Right ventricle myocardium superior (tissue), 1 donor: ENCODE data around the gene SPRING1. TPM values are rescaled to one million over a fixed set of nuclear protein-coding genes. Genes with fewer than 3 reads are reported as not detected.

Experiments
- ATAC-seq: fragments of 200-7000 bp; cut with Tn5 transposase; one replicate; pipeline ENCODE4 v1.9.1; 2020; ENCODE audit warnings: mild to moderate bottlenecking; ENCODE audit not compliant: poor library complexity
- DNase-seq: peaks from one replicate; pipeline ENCODE4 v3.0.0-alpha.2; 2020
- intact Hi-C: fragments of 100-400 bp; cut with DNase I; formaldehyde crosslinking; loops from one replicate; pipeline ENCODE4 v1.11.2; 2022
- total RNA-seq: library from RNA; stranded (reverse); fragmentation: NEBNext Ultra II Directional; extraction: Animal tissue kit (Norgen Biotek cat#: 25700); gene quantifications from one replicate; pipeline ENCODE4 v1.2.1, GENCODE V29; 2021
- donor health status: DM: no; HTN: yes; CAD: no; lungs with severe emphysema.

The SPRING1 gene
- total RNA-seq, 1 donor from 2014 or later: 8.0 TPM

GRCh38 chr12:116717466-116718437 is 20.1 kb downstream of the SPRING1 start:
- DNase-seq (peak; percentile 83), ATAC-seq (peak; percentile 80)
- intact Hi-C loops: no loop called here

GRCh38 chr12:116714175-116714574 is 23.7 kb downstream of the SPRING1 start:
- no peak for DNase-seq
- intact Hi-C loops: no loop called here
- ATAC-seq: no peak

- no peak for DNase-seq
- no peak for ATAC-seq
- intact Hi-C loops: no loop called here
Measured at GRCh38 chr12:116713527-116713926, 24.3 kb downstream of the SPRING1 start.

GRCh38 chr12:116712458-116713303 is 25.2 kb downstream of the SPRING1 start:
- ATAC-seq (no peak), DNase-seq (no peak)
- intact Hi-C loops: no loop called here

- ATAC-seq: no peak
- intact Hi-C loops: no loop called here
Measured at GRCh38 chr12:116710370-116711150, 27.3 kb downstream of the SPRING1 start.

GRCh38 chr12:116709768-116710167 is 28.1 kb downstream of the SPRING1 start:
- intact Hi-C loops: no loop called here
- ATAC-seq (no peak), DNase-seq (no peak)

More at GRCh38 chr12:116710370-116711150, 27.3 kb downstream of the SPRING1 start:
- no peak for DNase-seq

- ATAC-seq (peak; percentile 90), DNase-seq (peak; percentile 60)
- intact Hi-C loops: no loop called here
Measured at GRCh38 chr12:116708826-116709756, 28.8 kb downstream of the SPRING1 start.

GRCh38 chr12:116707751-116708150 is 30.1 kb downstream of the SPRING1 start:
- intact Hi-C loops: no loop called here
- DNase-seq: no peak
- no peak for ATAC-seq

- intact Hi-C loops: loop anchor here (5.0 kb wide), 1 partner anchor 179 kb away; the partner anchor contains the start of gene HRK
- peak; percentile 92 for ATAC-seq
- peak; percentile 75 for DNase-seq
Measured at GRCh38 chr12:116703214-116703795, 34.6 kb downstream of the SPRING1 start.

- no peak for DNase-seq
- intact Hi-C loops: loop anchor here (5.0 kb wide), 1 partner anchor 181 kb away; the partner anchor contains the start of gene HRK
- ATAC-seq: no peak
Measured at GRCh38 chr12:116701432-116701831, 36.4 kb downstream of the SPRING1 start.

GRCh38 chr12:116700066-116700465 is 37.8 kb downstream of the SPRING1 start:
- DNase-seq (no peak), ATAC-seq (no peak)
- intact Hi-C loops: loop anchor here (5.0 kb wide), 1 partner anchor 182 kb away; the partner anchor contains the start of gene HRK

GRCh38 chr12:116698554-116699075 is 39.3 kb downstream of the SPRING1 start:
- DNase-seq (no peak), ATAC-seq (no peak)
- intact Hi-C loops: loop anchor here (10.0 kb wide), 1 partner anchor 704 kb away; no protein-coding TSS in a partner anchor

GRCh38 chr12:116698116-116698515 is 39.8 kb downstream of the SPRING1 start:
- no peak for ATAC-seq
- DNase-seq: no peak
- intact Hi-C loops: loop anchor here (10.0 kb wide), 1 partner anchor 703 kb away; no protein-coding TSS in a partner anchor

GRCh38 chr12:116697716-116698115 is 40.2 kb downstream of the SPRING1 start:
- peak; percentile 54 for DNase-seq
- intact Hi-C loops: loop anchor here (10.0 kb wide), 1 partner anchor 703 kb away; no protein-coding TSS in a partner anchor

GRCh38 chr12:116697305-116697704 is 40.6 kb downstream of the SPRING1 start:
- DNase-seq (no peak), ATAC-seq (no peak)
- intact Hi-C loops: loop anchor here (10.0 kb wide), 1 partner anchor 703 kb away; no protein-coding TSS in a partner anchor

More at GRCh38 chr12:116697716-116698115, 40.2 kb downstream of the SPRING1 start:
- peak; percentile 76 for ATAC-seq

GRCh38 chr12:116695464-116695725 is 42.5 kb downstream of the SPRING1 start:
- intact Hi-C loops: loop anchor here (10.0 kb wide), 1 partner anchor 701 kb away; no protein-coding TSS in a partner anchor
- ATAC-seq: no peak
- DNase-seq: no peak
